ENCODE results near the gene TMEM109.
A peak's percentile ranks its signal among the peaks of the same experiment; 100 is the strongest.

The TMEM109 gene, protein sequence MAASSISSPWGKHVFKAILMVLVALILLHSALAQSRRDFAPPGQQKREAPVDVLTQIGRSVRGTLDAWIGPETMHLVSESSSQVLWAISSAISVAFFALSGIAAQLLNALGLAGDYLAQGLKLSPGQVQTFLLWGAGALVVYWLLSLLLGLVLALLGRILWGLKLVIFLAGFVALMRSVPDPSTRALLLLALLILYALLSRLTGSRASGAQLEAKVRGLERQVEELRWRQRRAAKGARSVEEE

DNA sequence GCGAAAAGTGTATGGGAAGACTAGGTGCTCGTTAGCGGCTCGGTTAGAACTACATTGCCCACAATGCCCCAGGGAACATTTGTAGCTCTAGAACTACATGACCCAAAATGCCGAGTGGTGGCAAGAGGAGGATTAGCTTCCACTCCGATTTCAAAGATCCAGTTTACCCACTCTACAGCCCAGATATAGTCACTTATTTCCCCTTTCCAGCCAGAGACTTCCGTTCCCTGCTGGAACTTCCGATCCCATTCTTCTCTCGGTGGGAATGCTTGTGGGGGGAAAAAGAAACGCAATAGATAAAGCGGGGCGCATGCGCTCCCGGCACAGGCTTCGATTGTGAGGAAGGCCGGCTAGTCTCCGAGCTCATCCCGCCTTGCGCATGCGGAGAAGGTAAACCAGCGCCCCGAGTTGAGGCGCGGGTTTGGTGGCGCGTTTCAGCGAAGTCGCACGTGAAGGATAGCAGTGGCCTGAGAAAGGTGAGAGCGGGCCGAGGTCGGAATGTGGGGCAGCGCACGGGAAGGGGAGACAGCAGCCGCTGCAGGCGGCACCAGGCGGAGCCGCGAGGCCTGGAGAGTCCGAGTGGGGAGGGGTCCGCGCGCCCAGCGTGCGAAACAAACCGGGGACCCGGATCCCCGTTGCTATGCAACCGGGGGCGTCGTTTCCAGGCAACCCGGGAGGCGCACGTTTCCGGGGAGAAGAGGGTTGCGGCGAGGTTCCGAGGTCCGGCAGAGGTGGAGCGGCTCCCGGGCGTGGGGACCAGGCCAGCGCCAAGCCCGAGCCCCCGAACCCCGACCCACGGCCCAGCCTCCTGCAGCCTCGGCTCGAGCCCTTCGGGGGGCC is at the start of gene TMEM109:
Gene TMEM109, plus strand, starts transcription at position 366 of the 840 bp plus-strand sequence. CDS start 5,536 bp downstream, outside the sequence.
- DNase-seq (ENCODE audit: low spot score): peak; percentile 93

DNA sequence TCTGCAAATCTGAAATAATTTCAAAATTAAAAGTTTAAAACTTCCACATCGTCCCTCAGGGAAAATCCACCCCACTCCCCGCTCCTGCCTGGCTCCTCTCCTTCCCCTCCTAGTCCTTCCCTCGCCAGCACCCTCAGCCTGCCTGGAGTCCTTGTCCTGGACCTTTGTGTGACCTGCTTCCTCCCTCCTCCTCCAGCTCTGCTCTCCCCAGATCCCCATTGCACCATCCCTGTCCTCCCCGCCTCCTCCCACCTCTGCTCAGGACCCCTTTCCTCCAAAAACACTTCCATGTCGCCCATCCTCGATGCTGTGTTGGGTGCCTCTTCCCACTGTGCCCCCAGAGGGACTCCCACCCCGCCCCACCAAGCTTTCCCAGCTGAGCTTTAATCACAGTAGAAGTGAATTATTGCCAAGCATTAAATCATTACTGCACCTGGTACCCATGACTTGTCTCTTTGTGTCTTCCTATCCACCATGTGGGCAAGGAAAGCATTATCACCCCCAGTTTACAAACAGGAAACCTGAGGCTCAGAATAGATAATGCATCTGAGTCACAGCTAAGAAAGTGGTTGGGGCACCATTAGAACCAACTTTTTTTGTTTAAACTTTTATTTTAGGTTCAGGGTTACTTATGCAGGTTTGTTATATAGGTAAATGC is 49.0 kb upstream of the TMEM109 start:
- DNase-seq (ENCODE audit: low spot score): no peak

DNA sequence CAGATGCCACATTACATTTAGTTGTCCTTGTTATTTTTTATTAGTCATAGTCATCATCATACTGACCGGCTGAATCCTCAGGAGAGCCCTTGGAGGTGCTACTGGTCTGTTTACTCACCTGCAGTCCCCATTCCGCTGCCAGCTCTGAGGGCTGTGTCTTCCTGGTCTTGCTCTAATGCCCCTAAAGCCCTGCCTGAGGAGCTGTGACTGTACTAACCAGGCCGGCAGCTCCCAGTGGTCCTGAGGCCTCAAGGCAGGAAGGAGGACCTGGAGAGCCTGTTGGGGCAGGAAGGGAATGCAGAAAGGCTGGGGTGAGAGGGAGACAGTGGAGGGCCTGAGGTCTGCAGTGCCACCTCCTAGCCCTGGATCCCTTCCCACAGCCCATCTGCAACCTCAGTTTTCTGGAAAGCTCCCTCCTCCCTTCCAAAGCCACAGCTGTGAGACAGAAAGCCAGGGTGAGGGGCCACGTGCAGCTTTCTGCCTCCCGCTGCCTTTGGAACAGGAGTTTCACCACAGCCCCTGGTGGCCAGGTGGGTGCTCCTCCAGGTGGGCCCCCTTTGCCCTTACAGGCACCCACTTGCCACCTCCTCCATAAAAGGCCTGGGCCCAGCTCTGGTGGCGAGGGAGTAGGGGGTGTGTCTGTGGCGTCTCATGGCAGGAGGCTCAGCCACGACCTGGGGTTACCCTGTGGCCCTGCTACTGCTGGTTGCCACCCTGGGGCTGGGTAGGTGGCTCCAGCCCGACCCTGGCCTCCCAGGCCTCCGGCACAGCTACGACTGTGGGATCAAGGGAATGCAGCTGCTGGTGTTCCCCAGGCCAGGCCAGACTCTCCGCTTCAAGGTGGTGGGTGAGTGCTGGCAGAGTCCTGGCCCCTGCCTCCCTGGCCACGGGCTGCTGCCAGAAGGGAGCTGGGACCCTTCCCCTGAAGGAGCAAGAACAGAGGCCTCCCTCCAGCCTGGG is 46.8 kb upstream of the TMEM109 start, which contains the start of gene ZP1:
Gene ZP1, plus strand, starts transcription at position 632 of the 960 bp plus-strand sequence. Its CDS starts 20 bp downstream, at position 652.
- DNase-seq (ENCODE audit: low spot score): no peak

DNA sequence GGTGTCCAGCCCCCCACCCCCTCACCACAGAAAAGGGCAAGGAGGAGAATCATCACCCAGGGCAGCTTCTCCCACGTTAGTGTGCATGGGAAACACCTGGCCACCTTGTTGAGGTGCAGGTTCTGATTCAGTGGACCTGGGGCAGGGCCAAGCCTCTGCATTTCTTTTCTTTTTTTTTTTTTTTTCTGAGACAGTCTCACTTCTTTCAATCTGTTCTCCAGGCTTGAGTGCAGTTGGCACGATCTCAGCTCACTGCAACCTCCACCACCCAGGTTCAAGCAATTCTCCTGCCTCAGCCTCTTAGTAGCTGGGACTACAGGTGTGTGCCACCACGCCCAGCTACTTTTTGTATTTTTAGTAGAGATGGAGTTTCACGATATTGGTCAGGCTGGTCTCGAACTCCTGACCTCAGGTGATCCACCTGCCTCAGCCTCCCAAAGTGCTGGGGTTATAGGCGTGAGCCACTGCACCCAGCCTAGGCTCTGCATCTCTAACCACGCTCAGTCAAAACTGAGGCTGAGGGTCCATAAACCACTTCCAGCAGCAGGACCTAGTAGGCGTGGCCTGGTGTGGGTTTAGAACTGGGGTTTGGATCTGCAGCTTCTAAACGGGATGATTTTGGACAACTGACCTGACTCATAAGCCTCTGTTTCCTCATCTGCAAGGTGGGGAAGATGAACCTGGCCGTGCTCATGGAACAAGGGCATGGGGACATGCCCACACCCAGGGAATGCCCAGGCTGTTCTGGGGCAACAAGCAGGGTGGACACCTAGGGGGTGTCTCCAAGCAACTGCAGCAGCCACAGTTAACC is 45.9 kb upstream of the TMEM109 start:
- no peak for DNase-seq (ENCODE audit: low spot score)

DNA sequence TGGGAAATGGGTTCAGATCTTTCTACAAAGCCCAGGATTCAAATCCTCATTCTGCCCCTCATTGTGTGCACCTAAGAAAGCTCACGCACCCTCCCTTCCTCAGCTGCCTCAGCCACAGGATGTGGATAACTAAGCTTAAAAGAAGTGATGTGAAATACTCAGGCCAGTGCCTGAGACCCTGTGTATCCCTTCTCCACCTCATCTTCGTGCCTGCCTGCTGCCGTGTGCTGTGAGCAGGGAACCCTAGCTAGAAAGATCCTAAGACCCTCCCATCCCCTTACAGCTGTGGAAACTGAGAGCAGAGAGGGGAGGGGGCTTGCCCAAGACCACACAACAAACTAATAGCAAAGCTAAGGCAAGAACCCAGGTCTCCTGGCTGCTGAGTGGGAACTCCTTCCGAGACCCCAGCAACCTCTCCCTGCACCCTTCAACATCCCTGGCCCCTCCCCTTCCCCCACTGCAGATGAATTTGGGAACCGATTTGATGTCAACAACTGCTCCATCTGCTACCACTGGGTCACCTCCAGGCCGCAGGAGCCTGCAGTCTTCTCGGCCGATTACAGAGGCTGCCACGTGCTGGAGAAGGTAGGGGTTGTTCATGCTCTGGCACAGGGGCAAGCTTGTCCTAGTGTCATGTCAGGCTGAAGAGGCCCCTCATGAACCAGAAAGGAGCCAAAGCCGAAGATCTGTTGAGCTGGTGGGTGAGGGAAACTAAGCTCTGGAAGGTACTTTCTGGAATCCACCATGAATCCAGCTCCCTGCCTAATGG is 45.1 kb upstream of the TMEM109 start:
- no peak for DNase-seq (ENCODE audit: low spot score)

DNA sequence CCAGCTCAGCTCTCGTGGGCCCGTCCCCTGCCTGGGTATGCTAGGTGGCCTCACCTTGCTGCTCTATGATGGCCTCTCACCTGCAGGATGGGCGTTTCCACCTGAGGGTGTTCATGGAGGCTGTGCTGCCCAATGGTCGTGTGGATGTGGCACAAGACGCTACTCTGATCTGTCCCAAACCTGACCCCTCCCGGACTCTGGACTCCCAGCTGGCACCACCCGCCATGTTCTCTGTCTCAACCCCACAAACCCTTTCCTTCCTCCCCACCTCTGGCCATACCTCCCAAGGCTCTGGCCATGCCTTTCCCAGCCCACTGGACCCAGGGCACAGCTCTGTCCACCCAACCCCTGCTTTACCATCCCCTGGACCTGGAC is 44.5 kb upstream of the TMEM109 start:
- DNase-seq (ENCODE audit: low spot score): no peak

DNA sequence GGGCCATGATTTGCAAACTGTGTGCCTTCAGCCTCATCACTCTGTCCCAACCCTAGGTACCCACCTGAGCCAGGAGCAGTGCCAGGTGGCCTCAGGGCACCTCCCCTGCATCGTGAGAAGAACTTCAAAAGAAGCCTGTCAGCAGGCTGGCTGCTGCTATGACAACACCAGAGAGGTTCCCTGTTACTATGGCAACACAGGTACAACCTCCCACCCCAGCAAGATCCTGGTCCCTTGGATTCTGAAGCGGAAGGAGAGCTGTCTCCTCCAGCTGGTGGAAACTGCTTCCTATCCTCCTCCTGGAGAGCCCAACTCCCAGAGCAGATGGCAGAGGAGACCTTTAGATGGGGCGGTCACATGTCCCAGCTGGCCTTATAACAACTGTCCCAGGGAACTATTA is 43.7 kb upstream of the TMEM109 start:
- DNase-seq (ENCODE audit: low spot score): peak; percentile 73

DNA sequence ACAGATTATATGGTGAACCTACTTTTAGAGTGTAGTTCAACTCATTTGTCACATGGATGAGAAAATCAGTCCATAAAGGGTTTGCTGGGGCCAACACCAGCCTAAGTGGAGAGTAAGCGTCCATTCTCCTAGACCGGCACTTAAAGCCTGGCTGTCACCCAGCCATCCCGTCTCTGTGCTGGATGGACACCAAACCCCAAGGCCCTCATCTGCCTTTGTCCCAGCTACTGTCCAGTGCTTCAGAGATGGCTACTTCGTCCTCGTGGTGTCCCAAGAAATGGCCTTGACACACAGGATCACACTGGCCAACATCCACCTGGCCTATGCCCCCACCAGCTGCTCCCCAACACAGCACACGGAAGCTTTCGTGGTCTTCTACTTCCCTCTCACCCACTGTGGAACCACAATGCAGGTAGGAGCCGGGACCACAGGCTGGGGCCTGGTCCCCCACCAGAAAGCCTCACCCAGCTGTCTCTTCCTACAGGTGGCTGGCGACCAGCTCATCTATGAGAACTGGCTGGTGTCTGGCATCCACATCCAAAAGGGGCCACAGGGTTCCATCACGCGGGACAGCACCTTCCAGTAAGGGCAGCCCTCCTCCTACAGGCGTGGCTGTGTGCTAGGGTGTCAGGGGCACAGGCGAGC is 43.1 kb upstream of the TMEM109 start:
- DNase-seq (ENCODE audit: low spot score): no peak

DNA sequence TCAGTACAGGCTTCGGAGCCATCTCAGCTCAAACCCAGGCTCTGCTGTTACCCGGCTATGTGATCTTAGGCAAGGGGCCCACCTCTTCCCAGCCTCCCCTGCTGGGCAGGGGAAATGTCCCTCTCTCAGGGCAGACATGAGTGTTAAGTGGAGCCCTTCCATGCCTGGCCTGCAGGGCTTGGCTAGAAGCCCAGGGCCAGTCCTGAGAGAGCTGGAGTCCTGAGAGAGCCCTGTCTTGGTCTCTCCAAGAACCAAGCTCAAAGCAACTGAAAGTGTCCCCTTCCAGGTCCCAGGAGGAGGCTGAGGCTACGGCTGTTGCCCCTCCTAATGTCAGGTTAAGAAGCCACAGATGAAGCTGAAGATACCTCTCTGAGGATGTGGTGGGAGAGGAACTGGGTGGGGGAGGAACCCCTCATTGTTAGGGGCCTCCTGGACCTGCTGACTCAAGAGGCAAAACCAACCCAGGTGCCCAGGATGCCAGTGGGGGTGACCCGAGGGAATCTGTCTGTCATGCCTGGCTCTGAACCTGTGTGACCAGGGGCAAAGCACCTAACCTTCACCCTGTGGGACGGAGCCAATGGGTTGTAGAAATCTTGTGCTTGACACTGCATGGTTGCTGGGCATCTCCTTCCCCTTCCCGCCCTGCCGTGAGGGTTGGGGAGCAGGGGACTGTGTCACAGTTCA is 42.4 kb upstream of the TMEM109 start:
- no peak for DNase-seq (ENCODE audit: low spot score)

DNA sequence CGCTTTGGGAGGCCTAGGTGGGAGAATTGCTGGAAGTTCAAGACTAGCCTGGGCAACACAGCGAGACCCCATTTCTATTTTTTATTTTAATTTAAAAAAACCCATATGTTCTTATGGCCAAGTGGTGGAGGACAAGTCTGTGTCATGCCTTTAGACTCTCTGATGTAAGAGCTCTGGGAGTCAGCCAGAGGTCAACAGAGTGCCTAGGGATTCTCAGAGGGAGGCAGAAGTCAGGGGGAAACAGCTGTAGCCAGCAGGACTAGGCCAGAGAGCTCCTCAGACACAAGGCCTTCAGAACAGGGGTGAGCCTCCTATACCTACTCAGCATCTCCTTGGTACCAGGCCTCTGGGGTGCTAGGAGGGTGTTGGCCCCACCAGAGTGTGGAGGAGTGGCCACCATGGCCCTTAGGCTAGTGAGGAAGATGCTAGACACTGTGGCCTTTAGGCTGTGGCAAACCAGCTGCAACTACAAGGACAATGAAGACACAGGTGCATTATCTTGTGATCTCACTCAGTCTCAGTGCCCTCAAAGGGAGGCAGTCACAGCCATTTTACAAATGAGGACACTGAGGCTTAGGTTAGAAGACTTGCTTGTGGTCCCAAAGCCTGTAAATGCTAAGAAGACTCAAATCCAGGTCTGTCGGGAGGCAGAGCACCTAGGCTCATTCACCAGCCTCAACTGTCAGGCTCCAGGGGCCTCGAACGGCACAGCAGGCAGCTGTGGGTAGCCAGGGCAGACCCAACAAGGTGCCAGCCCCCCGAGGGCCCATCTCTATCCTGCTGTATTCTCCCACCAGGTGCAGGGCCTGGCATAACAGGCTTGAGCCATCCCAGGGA is 41.6 kb upstream of the TMEM109 start:
- no peak for DNase-seq (ENCODE audit: low spot score)

DNA sequence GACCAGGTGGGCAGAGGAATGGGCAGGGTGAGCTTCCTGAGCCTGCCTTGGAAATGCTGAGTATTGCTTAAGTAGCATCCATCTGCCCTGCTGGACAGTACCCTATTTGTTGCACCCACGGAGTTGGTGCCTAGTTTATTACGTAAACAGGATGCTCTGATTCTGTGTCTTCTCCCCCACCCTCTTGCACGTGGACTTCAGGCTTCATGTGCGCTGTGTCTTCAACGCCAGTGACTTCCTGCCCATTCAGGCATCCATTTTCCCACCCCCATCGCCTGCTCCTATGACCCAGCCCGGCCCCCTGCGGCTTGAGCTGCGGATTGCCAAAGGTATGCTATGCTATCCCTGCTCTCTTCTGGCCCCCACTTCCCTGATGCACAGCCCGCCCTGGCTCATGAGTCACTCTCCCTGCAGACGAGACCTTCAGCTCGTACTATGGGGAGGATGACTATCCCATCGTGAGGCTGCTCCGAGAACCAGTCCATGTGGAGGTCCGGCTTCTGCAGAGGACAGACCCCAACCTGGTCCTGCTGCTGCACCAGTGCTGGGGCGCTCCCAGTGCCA is 40.9 kb upstream of the TMEM109 start:
- DNase-seq (ENCODE audit: low spot score): no peak

DNA sequence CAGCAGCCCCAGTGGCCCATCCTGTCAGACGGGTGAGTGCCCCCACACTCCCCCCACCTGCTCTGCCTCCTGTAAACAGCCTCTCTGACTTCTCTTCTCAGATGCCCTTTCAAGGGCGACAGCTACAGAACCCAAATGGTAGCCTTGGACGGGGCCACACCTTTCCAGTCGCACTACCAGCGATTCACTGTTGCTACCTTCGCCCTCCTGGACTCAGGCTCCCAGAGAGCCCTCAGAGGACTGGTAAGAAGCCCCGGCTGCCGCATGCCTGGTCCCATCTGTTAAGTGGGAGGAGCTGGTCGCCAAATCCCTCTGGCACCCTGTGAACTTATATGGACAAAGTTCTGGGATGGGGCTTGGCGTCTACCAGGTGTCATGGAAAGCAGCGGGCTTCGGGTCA is 40.4 kb upstream of the TMEM109 start:
- no peak for DNase-seq (ENCODE audit: low spot score)

DNA sequence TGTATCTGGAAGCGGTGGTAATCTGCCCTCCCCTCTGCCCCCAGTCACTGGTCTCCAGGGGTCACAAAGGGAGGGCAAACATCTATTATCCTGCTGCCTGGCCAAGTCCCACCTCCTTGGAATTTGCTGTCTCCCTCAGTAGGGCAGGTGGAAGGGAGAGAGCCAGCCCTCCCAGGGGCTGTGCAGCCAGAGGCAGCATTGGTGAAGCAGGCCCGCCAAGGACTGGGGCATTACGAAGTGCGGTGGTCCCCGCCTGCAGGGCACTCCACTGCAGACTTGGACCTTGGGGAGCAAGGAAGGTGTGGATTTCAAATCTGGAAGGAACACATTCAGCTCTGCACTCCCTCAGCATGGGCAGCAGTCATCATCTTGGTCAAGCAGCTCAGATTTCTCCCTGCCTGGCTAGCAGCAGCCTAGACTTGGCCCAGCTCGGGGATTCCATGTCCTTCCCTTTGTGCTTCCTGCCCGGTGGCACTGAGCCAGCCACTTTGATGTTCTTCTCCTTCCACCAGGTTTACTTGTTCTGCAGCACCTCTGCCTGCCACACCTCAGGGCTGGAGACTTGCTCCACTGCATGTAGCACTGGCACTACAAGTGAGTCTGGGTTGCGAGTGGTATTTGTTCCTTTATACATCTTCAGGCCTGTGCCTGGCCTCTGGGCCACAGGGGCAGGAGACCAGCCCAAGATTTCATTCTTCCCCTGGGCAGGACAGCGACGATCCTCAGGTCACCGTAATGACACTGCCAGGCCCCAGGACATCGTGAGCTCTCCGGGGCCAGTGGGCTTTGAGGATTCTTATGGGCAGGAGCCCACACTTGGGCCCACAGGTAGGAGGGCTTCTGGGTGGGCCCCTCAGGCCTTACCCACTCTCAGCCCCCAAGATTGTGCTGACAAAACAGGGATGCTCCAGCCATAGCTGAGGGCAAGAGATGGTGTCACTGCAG is 39.3 kb upstream of the TMEM109 start:
- no peak for DNase-seq (ENCODE audit: low spot score)

DNA sequence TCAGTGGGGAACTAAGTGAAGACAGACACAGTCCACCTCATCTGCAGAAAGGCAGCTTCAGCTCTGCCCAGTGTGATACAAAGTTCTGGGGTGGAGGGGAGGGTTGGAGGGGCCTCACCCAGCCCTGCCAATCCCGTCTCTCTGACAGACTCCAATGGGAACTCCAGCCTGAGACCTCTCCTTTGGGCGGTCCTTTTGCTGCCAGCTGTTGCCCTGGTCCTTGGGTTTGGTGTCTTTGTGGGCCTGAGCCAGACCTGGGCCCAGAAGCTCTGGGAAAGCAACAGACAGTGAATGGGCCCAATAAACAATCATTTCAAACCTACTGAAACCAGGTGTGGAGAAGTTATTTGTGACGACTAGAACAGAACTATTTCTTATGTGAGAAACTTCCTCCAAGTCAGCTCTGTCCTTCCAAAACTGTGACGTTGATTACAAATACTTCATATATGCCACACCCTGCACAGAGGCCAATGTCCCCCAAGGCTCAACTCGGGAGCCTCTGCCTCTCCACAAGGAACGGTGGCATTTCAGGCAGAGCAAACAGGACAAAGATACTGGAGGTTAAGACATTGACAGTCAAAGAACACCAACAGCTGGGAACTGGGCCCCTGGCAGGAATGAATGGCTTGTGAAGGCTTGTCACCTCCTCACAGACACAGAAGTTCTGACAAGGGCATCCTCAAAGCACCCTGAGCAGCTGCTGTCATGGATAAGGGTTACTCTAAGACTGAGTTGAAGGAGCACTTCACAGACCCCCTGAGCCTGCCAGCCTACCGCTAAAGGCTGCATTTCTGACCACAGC is 38.4 kb upstream of the TMEM109 start:
- DNase-seq (ENCODE audit: low spot score): no peak

DNA sequence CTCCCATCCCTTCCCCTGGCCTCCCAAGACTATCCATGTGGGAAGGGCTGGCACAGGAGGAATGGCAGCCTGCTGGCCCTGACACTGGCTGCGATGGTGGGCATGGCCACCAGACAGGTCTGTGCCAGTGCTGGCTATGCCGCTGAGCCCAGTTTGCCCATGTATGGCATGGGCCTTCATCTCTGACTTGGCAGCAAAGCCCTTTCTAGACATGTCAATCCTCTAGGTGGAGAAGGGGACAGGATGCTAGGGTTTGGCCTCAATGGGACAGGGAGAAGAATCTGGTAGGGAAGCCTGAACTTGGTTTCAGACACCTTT is 37.8 kb upstream of the TMEM109 start:
- no peak for DNase-seq (ENCODE audit: low spot score)

All from putamen (tissue), 1 donor.